ENCODE measurements around the gene RFTN1. TPM values are rescaled to one million over a fixed set of nuclear protein-coding genes. Genes with fewer than 3 reads are reported as not detected.
"Not testable (repeated sequence)": the region's sequence is repeated elsewhere in the genome, so short reads cannot be mapped to it uniquely, and the experiment has no call there.

The RFTN1 gene
- total RNA-seq, 1 donor from 2014 or later = 21.4 TPM

GRCh38 chr3:16507578-16508242, 5.8 kb downstream of the RFTN1 start:
- no peak for DNase-seq (ENCODE audit: low read depth in 2 of 2)

GRCh38 chr3:16506884-16507577, 6.5 kb downstream of the RFTN1 start:
- DNase-seq (ENCODE audit: low read depth in 2 of 2) = no peak

- DNase-seq (ENCODE audit: low read depth in 2 of 2) = no peak
These were observed 7.0 kb downstream of the RFTN1 start for GRCh38 chr3:16506451-16506850.

GRCh38 chr3:16504692-16505091, 8.8 kb downstream of the RFTN1 start:
- no peak for DNase-seq (ENCODE audit: low read depth in 2 of 2)

GRCh38 chr3:16504242-16504641, 9.3 kb downstream of the RFTN1 start:
- no peak for DNase-seq (ENCODE audit: low read depth in 2 of 2)

- no peak for DNase-seq (ENCODE audit: low read depth in 2 of 2)
These were observed 10.2 kb downstream of the RFTN1 start for GRCh38 chr3:16503191-16503776.

GRCh38 chr3:16502347-16502908, 11.1 kb downstream of the RFTN1 start:
- DNase-seq (ENCODE audit: low read depth in 2 of 2) = no peak

GRCh38 chr3:16501376-16501775, 12.1 kb downstream of the RFTN1 start:
- DNase-seq (ENCODE audit: low read depth in 2 of 2) = no peak

GRCh38 chr3:16500911-16501310, 12.6 kb downstream of the RFTN1 start:
- no peak for DNase-seq (ENCODE audit: low read depth in 2 of 2)

- no peak for DNase-seq (ENCODE audit: low read depth in 2 of 2)
These were observed 13.4 kb downstream of the RFTN1 start for GRCh38 chr3:16500093-16500492.

GRCh38 chr3:16499351-16499750, 14.1 kb downstream of the RFTN1 start:
- no peak for DNase-seq (ENCODE audit: low read depth in 2 of 2)

- DNase-seq (ENCODE audit: low read depth in 2 of 2) = no peak
These were observed 15.2 kb downstream of the RFTN1 start for GRCh38 chr3:16498130-16498890.

GRCh38 chr3:16496408-16497222, 16.9 kb downstream of the RFTN1 start:
- DNase-seq (ENCODE audit: low read depth in 2 of 2) = no peak

- no peak for DNase-seq (ENCODE audit: low read depth in 2 of 2)
These were observed 17.5 kb downstream of the RFTN1 start for GRCh38 chr3:16496008-16496407.

GRCh38 chr3:16494814-16495431, 18.6 kb downstream of the RFTN1 start:
- peak in 1 of 2 donors; percentile 35 for DNase-seq (ENCODE audit: low read depth in 2 of 2)

GRCh38 chr3:16494094-16494493, 19.4 kb downstream of the RFTN1 start:
- DNase-seq (ENCODE audit: low read depth in 2 of 2) = no peak

GRCh38 chr3:16490062-16490619, 23.4 kb downstream of the RFTN1 start:
- no peak for DNase-seq (ENCODE audit: low read depth in 2 of 2)

GRCh38 chr3:16489326-16490061, 24.0 kb downstream of the RFTN1 start:
- DNase-seq (ENCODE audit: low read depth in 2 of 2) = not testable (repeated sequence)

- no peak for DNase-seq (ENCODE audit: low read depth in 2 of 2)
These were observed 24.9 kb downstream of the RFTN1 start for GRCh38 chr3:16488637-16489036.
